Cardiac muscle cell (in vitro differentiated cells and primary cell): ENCODE measurements around the gene EEIG1. TPM values are rescaled to one million over a fixed set of nuclear protein-coding genes. Genes with fewer than 3 reads are reported as not detected.
A peak's percentile ranks its signal among the peaks of the same experiment; 100 is the strongest.

Experiments
- DNase-seq, 2 donors: peaks; one replicate each; pipeline versions ENCODE4 v3.0.0 to v3.0.0-alpha.2; 2010 to 2017; ENCODE audit warnings: low read depth in 1 of 2, low spot score in 1 of 2
- H3K27ac ChIP-seq: fragments of 200-600 bp; sonication (generic); 2 replicates; pipeline ENCODE4 v1.5.1; 2016
- H3K27me3 ChIP-seq: fragments of 200-600 bp; sonication (generic); 2 replicates; pipeline ENCODE4 v1.6.0; 2016; ENCODE audit warnings: control low read depth
- H3K36me3 ChIP-seq: fragments of 200-600 bp; sonication (generic); 2 replicates; pipeline ENCODE4 v1.5.1; 2016; ENCODE audit warnings: control low read depth
- H3K4me1 ChIP-seq: fragments of 200-600 bp; sonication (generic); 2 replicates; pipeline ENCODE4 v1.8.1; 2017; ENCODE audit warnings: low read depth, mild to moderate bottlenecking, mixed run types
- H3K4me3 ChIP-seq: fragments of 200-600 bp; sonication (generic); 2 replicates; pipeline ENCODE4 v1.5.1; 2016; ENCODE audit warnings: mild to moderate bottlenecking
- H3K9me3 ChIP-seq: fragments of 200-600 bp; sonication (generic); 2 replicates; pipeline ENCODE4 v1.5.1; 2017; ENCODE audit warnings: low read depth, mild to moderate bottlenecking, control low read depth
- polyA plus RNA-seq: library from polyadenylated mRNA; unstranded; fragments of >200 nt; fragmentation: Nextera tagmentation; extraction: Ambion mirVana; gene quantifications from 2 replicates; pipeline ENCODE4 v1.2.1, GENCODE V29; 2016
- total RNA-seq: library from RNA; depleted of rRNA; stranded (reverse); fragments of >200 nt; gene quantifications from 2 replicates; pipeline ENCODE4 v1.2.3, GENCODE V29; 2016
- TF ChIP-seq, protein P1 (sequence below): IDR thresholded peaks from 2 replicates; pipeline ENCODE4 v1.5.1; 2012; ENCODE audit warnings: low read depth, mild to moderate bottlenecking, low read length

EEIG1 gene
- total and polyA plus RNA-seq, 2 experiments from 2014 or later: 25.6 to 26.6 TPM

DNA sequence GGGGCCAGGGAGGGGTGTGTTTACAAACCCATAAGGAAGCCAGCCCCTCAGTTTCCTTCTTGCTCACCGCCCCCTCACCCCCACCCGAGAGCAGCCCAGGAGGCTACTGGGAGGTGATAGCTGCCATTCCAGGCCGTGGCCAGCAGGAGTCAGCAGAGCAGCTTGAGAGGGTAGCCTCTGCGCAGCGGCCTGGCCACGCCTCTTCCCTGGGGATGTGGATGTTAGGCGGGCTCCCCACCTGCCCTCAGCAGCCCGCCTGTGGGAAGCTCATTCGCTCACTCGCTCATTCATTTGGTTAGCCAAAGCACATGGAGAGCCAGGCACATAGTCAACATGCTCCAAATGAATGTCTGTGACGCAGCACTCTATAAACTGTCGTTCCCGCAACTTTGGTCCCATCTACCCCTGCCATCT, 37.1 kb downstream of the EEIG1 start:
- Histone ChIP-seq H3K4me1 (no peaks in the 10 kb centered on the region), H3K36me3 (peaks cover 13% of the 10 kb centered on the region), H3K4me3 (no peak overlapping the region), H3K27me3 (no peaks in the 10 kb centered on the region), H3K27ac (no peak overlapping the region), H3K9me3 (no peaks in the 10 kb centered on the region)
- peak; percentile 79 to 81 for DNase-seq
- TF ChIP-seq, protein P1, sequence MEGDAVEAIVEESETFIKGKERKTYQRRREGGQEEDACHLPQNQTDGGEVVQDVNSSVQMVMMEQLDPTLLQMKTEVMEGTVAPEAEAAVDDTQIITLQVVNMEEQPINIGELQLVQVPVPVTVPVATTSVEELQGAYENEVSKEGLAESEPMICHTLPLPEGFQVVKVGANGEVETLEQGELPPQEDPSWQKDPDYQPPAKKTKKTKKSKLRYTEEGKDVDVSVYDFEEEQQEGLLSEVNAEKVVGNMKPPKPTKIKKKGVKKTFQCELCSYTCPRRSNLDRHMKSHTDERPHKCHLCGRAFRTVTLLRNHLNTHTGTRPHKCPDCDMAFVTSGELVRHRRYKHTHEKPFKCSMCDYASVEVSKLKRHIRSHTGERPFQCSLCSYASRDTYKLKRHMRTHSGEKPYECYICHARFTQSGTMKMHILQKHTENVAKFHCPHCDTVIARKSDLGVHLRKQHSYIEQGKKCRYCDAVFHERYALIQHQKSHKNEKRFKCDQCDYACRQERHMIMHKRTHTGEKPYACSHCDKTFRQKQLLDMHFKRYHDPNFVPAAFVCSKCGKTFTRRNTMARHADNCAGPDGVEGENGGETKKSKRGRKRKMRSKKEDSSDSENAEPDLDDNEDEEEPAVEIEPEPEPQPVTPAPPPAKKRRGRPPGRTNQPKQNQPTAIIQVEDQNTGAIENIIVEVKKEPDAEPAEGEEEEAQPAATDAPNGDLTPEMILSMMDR: peak; percentile 95

DNA sequence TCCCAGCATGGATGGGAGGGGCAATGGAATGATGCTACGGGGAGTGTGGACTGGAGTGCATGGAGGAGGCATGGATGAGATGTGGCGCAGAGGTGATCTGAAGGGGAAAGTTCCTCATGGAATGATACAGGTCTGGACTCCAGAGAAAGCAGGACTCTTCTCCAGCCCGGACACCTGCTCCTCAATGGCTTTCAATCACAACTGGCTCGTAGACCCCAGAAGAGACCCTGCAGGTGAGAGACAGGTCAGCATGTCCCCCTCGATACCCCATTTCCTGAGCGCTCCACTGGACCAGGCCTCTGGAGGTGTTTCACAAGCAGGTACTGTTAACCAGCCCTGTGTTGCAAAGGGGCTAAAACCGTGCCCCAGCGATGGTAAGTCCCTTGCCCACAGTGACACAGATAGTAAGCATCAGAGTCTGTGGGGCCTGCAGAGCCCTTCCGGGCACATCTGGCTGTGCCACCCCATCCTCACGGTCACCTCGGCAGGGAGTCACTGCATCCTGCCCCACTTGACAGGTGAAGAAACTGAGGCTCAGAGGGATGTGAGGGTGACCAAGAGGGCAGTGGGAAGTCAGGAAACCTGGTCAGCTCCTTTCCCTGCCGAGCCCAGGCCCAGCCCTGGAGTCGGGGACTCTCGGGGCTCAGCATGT, 37.7 kb downstream of the EEIG1 start:
- no peaks in the 10 kb centered on the region for H3K27me3 ChIP-seq
- TF ChIP-seq, protein P1: no peak
- no peaks in the 10 kb centered on the region for H3K9me3 ChIP-seq
- no peak overlapping the region for H3K27ac ChIP-seq
- peaks cover under 1% of the 10 kb centered on the region for H3K4me1 ChIP-seq
- no peak for DNase-seq
- H3K4me3 ChIP-seq: no peak overlapping the region
- peaks cover 13% of the 10 kb centered on the region for H3K36me3 ChIP-seq

DNA sequence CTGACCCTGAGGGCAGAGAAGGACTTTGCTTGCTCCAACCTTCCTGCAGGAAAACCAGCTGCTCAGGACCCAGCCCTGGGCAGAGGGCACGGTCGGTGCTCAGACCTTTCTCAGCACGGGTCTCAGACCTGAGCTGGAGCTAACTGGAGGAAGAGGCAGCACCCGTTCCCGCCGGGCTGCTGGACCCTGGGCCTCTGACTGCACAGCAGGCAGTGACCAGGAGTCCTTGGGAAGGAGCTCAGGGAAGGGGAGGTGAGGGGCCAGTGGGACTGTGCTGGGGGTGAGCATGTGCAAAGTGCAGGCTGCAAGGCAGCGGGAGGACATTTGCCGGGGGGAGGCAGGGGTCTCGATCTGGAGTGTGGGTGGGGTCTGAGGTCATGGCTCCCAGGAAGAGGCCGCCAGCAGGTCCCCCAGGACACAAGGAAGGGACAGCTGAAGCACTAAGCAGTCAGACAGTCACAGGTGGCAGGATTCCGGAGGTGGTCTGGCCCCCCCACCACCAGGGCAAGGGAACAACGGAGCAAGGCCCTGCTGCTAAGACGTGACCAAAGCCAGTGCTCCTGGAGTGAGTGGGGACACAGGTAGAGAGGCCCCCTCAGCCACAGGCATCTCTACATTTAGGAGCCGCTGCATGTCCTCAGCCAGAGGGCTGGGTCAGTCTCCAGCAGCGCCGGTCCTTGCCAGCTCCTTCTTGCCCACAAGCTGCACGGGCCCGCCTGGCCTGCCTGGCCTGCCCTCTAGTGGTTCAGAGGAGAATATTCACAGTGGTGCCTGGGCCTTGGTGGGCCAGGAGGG, 38.4 kb downstream of the EEIG1 start:
- Histone ChIP-seq H3K9me3 (no peaks in the 10 kb centered on the region), H3K4me3 (no peak overlapping the region), H3K27ac (no peak overlapping the region), H3K36me3 (peaks cover 13% of the 10 kb centered on the region), H3K27me3 (no peaks in the 10 kb centered on the region), H3K4me1 (peaks cover 4% of the 10 kb centered on the region)
- DNase-seq: peak; percentile 71 to 81
- TF ChIP-seq, protein P1: peak; percentile 89

DNA sequence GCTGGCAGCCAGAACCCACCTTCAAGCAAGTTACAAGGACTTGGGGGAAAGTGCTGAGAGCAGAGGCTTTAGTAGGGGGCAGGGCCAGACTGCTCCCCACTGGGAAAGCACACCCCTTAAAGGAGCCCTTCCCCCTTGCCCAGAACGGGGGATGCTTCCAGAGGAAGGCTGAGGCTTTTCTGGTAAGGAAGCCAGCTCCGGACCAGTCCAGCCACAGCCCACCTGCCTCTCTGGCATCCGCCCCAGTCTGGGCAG, 38.9 kb downstream of the EEIG1 start:
- Histone ChIP-seq H3K27me3 (no peaks in the 10 kb centered on the region), H3K9me3 (no peaks in the 10 kb centered on the region), H3K36me3 (peaks cover 13% of the 10 kb centered on the region), H3K4me3 (no peak overlapping the region), H3K4me1 (peaks cover 5% of the 10 kb centered on the region), H3K27ac (no peak overlapping the region)
- TF ChIP-seq, protein P1: no peak
- no peak for DNase-seq

DNA sequence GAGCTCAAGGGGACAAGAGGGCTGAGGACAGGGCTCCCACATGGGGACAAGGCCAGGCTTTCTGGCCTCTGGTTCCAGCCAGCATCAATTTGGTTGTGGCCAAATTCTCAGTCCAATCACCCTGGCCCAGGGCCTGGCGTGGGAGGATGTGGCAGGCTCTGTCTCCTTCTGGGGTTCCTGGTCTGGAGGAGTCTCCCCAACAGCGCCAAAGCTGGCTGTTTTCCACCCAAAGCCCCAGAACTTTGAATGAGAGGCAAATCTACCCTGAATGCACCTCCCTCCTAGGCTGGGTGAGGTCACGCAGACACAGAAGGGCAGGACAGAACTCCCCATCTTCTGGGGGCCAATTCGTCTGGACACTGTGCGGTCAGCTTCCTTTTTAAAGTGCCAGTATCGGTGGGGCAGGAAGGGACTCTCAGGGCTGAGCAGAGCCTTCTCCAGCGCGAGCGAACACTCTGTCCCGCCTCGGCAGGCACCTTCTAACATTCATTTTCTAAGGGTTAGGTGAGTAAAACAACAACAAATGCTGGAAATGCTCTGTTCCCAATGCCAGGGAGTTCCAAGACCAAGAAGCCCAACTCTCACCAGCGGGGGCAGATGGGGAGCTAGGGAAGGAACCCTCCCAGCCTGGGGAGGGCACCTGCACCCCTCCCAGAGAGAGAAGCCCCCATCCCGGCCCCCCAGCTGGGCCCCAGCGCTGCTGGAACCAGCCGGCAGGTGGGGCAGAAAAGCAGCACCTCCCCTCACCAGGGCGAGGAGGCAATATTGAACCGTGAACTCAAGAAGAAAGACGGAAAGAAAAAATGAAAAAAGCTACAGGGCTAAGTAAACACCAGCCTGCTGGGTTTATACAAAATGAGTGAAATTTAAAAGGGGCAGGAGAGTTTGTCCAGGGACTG, 39.5 kb downstream of the EEIG1 start:
- no peak overlapping the region for H3K27ac ChIP-seq
- no peak for DNase-seq

More for the DNA sequence above, 39.5 kb downstream of the EEIG1 start:
- H3K4me1 ChIP-seq: peaks cover 7% of the 10 kb centered on the region
- peaks cover 13% of the 10 kb centered on the region for H3K36me3 ChIP-seq
- H3K9me3 ChIP-seq: no peaks in the 10 kb centered on the region
- H3K27me3 ChIP-seq: no peaks in the 10 kb centered on the region
- H3K4me3 ChIP-seq: no peak overlapping the region
- TF ChIP-seq, protein P1: no peak
